OCI-LY7 (cell line): ENCODE results near the gene HNRNPU.

Source experiments
- CTCF ChIP-seq: fragments of 200-600 bp; sonication (generic); conservative IDR thresholded peaks from 2 replicates; pipeline ENCODE4 v1.5.1; 2014; ENCODE audit warnings: mild to moderate bottlenecking, antibody characterized with exemption, low read length, moderate library complexity, mixed read lengths
- EZH2phosphoT487 ChIP-seq: fragments of 200-600 bp; sonication (generic); IDR thresholded peaks from 2 replicates; pipeline ENCODE4 v1.6.1; 2018; ENCODE audit warnings: low read depth, borderline replicate concordance, mild to moderate bottlenecking, mixed run types, antibody characterized with exemption, low read length, moderate library complexity, mixed read lengths

- TF ChIP-seq CTCF (no peak), EZH2phosphoT487 (no peak)
Observed at GRCh38 chr1:244846653-244847052, 17.7 kb downstream of the HNRNPU start.
